GM06990 (cell line): ENCODE data around the gene MTCL3.

Experiments used
- DNase-seq: peaks from one replicate; pipeline ENCODE4 v3.0.0-alpha.2; 2011; ENCODE audit not compliant: insufficient read length; ENCODE audit errors: extremely low read depth
- H3K27me3 ChIP-seq: replicated peaks from 2 replicates; pipeline ENCODE4 v1.6.0; 2011; ENCODE audit warnings: low read length; ENCODE audit not compliant: control insufficient read depth, insufficient read depth
- H3K36me3 ChIP-seq: 2 replicates; pipeline ENCODE4 v1.5.1; 2011; ENCODE audit warnings: low read length; ENCODE audit not compliant: control insufficient read depth, insufficient read depth
- H3K4me3 ChIP-seq: replicated peaks from 2 replicates; pipeline ENCODE4 v1.5.1; 2011; ENCODE audit warnings: low read depth, mild to moderate bottlenecking, control low read depth, low read length
- TF ChIP-seq, protein P1 (sequence below): IDR thresholded peaks from 2 replicates; pipeline ENCODE4 v1.5.1; 2011; ENCODE audit warnings: low read length, control low read depth, mild to moderate bottlenecking, inconsistent platforms; ENCODE audit not compliant: insufficient read depth, poor library complexity, severe bottlenecking

The MTCL3 gene

DNA sequence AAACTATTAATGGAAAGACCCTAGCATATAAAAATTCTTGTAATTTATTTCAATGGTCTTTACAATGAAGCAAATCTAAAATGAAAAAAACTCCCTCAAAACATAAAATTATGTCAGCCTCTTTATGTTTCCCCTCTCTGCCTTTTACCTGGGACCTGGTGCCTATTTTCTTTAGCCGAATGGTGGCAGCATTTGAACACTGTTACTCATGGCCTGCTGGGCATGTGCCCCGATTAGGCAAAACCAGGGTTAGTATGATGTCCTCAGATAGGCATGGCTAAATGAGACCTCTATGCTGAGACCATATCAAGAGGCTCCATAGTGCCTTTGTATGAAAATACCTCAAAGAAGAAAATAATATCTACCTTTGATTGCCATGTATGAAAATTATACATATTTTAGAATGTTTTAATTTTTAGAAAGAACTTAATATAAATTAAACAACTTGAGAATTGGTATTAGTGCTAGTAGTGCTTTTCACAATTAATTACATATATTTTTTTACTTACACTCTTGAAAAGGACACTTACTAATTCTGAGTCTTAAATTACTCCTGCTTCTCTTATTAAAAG lies 35.4 kb upstream of the MTCL3 start:
- DNase-seq: no peak
- TF ChIP-seq, protein P1, sequence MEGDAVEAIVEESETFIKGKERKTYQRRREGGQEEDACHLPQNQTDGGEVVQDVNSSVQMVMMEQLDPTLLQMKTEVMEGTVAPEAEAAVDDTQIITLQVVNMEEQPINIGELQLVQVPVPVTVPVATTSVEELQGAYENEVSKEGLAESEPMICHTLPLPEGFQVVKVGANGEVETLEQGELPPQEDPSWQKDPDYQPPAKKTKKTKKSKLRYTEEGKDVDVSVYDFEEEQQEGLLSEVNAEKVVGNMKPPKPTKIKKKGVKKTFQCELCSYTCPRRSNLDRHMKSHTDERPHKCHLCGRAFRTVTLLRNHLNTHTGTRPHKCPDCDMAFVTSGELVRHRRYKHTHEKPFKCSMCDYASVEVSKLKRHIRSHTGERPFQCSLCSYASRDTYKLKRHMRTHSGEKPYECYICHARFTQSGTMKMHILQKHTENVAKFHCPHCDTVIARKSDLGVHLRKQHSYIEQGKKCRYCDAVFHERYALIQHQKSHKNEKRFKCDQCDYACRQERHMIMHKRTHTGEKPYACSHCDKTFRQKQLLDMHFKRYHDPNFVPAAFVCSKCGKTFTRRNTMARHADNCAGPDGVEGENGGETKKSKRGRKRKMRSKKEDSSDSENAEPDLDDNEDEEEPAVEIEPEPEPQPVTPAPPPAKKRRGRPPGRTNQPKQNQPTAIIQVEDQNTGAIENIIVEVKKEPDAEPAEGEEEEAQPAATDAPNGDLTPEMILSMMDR: peak; percentile 60
- Histone ChIP-seq H3K36me3 (no peaks in the 10 kb centered on the region), H3K4me3 (no peak overlapping the region), H3K27me3 (no peaks in the 10 kb centered on the region; the same call in 1 of the 2 replicates)

DNA sequence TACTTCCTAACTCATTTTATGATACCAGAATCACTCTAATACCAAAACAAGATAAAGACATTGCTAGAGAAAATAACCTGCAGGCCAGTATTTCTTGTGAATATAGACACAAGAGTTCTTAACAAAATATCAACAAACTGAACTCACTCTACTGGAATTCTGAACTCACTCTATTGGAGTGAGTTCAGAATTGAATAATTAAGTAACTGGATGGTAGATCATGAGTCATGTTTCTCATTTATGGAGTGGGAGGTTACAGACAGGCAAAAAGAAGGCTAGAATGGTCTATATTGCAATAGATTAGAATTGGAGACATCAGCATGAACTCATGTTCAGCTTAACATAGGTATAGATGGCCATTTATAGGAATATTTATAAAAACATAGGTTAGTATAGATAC lies 31.3 kb upstream of the MTCL3 start:
- TF ChIP-seq, protein P1: no peak
- DNase-seq: no peak
- Histone ChIP-seq H3K27me3 (no peaks in the 10 kb centered on the region), H3K36me3 (no peaks in the 10 kb centered on the region), H3K4me3 (no peak overlapping the region)

DNA sequence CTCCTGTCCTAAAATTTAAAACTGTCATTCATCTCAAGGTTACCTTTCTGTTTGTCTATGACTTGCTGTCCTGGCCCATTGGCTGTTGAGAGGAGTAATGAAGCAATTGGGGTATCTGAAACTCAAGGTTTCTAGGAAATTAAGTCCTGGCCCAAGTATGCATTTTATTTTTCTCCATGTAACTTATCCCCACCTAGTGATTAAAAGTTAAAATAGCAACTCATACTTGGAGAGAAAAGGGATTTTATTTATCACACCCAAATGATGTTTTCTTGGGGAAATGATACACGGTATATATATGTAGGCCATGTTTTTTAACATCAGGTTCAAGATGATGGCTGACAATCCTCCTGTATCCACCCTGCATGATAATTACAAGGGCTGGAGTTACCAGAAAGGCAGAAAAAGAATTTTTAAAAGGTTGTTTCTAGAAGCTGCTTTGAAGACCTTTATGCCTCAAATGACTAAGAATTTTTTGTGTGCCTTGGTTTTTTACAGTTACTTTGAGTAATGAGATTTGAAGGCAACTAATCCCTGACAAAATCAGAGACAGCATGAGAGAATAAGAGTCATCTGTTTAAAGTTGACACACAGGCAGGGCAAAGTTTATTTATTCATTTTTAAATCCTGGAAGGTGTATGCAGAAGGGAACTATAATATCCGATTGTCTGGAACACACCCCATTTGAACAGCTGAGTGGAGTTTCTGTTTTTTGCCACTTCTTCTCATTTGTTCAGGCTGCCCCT lies 28.9 kb upstream of the MTCL3 start:
- no peak for DNase-seq
- H3K27me3 ChIP-seq: no peaks in the 10 kb centered on the region
- H3K36me3 ChIP-seq: no peaks in the 10 kb centered on the region
- H3K4me3 ChIP-seq: no peak overlapping the region
- TF ChIP-seq, protein P1: no peak

DNA sequence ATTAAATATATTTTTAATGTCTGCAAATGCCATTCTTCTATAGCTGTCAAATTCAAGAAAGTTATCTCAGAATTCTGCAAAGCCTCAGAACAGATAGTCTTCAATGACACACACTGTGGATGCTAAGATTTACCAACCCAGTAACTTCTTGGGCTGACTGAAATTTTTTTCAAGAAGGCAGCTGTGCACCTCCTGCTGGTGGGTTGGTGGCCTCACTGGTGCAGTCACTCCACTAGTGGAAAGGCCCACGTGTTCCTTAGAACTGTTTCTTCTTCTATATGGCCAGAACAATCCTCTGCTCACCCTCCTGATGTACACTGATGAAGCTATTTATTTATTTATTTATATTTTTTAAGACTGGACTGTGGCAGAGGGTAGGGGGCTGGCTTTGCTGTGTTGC lies 28.1 kb upstream of the MTCL3 start:
- TF ChIP-seq, protein P1: peak; percentile 49
- H3K27me3 ChIP-seq: no peaks in the 10 kb centered on the region
- H3K4me3 ChIP-seq: no peak overlapping the region
- no peaks in the 10 kb centered on the region for H3K36me3 ChIP-seq
- DNase-seq: no peak

DNA sequence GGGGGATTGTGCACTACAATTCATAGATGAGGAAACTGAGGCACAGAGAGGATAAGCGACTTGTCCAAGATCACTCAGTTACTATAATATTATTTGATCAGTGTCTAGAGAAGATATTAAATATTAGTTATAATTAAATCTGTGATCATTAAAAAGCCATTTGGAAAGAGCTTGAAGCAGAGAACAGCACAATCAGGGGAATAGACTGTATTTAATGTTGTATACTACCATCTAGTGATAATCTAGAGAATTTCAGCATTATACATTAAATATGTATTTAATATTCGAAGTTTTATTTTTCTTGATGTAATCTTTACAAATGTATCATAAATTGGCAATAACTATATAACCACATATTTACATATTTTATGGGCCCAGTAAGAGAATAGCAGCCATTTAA lies 20.1 kb upstream of the MTCL3 start:
- no peak overlapping the region for H3K4me3 ChIP-seq
- DNase-seq: no peak
- TF ChIP-seq, protein P1: peak; percentile 8
- no peaks in the 10 kb centered on the region for H3K36me3 ChIP-seq
- H3K27me3 ChIP-seq: no peaks in the 10 kb centered on the region
